Measurements from ENCODE around the gene EPN1. TPM values are rescaled to one million over a fixed set of nuclear protein-coding genes. Genes with fewer than 3 reads are reported as not detected.

Gene EPN1
- total RNA-seq, 2 experiments from 2014 or later, result 39.0 to 40.5 TPM

DNA sequence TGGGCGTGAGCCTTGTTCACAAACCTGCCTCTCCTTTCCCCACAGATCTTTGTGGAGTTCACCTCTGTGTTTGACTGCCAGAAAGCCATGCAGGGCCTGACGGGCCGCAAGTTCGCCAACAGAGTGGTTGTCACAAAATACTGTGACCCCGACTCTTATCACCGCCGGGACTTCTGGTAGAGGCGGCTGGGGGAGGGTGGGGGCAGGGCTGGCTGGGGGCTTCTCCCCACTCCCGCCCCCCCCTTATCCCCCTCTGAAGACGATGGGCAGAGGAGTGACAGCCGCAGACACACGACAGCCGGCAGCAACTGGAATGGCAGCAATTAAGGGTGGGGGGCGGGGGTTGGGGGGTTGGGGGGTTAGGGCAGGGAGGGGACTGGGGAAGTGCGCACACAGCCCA, 1.1 kb upstream of the EPN1 start:
- Mint-ChIP-seq H3K4me1 (ENCODE audit: low read depth) (peaks cover 43% of the 10 kb centered on the region), H3K27ac (peak overlapping the region; percentile 79), H3K9me3 (no peaks in the 10 kb centered on the region), H3K36me3 (ENCODE audit: low read depth) (peaks cover 79% of the 10 kb centered on the region), H3K27me3 (no peaks in the 10 kb centered on the region), H3K4me3 (peak overlapping the region; percentile 49)
- ChIA-PET CTCF (interaction anchor here (1.1 kb wide), 1 partner anchor 30 kb away, joined by 3 read pairs; no protein-coding TSS in a partner anchor), POLR2A (interaction anchor here (1.0 to 1.2 kb wide), 2 partner anchors 10 to 19 kb away, joined by 3 to 4 read pairs; partner anchors contain the start of gene U2AF2)
- peak in 1 of 14 experiments; percentile 27 for DNase-seq
- TF ChIP-seq, protein P1, sequence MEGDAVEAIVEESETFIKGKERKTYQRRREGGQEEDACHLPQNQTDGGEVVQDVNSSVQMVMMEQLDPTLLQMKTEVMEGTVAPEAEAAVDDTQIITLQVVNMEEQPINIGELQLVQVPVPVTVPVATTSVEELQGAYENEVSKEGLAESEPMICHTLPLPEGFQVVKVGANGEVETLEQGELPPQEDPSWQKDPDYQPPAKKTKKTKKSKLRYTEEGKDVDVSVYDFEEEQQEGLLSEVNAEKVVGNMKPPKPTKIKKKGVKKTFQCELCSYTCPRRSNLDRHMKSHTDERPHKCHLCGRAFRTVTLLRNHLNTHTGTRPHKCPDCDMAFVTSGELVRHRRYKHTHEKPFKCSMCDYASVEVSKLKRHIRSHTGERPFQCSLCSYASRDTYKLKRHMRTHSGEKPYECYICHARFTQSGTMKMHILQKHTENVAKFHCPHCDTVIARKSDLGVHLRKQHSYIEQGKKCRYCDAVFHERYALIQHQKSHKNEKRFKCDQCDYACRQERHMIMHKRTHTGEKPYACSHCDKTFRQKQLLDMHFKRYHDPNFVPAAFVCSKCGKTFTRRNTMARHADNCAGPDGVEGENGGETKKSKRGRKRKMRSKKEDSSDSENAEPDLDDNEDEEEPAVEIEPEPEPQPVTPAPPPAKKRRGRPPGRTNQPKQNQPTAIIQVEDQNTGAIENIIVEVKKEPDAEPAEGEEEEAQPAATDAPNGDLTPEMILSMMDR (IDR thresholded peaks at IDR 0.05), result no peak
- no peak for ATAC-seq (ENCODE audit: poor library complexity)
- H3K4me1 ChIP-seq (ENCODE audit: insufficient read depth, low read length), result peaks cover 57% of the 10 kb centered on the region
- intact Hi-C loops (cut with DNase I, micrococcal nuclease), result loop anchor here in 1 of 2 experiments (2.0 to 10.0 kb wide), 2 partner anchors 39 to 641 kb away; partner anchors contain the start of gene ZSCAN5A
- peak overlapping the region in 1 of 2 donors; percentile 89 for H3K27ac ChIP-seq (ENCODE audit: low read depth in 1 of 2, low read length in 2 of 2)
- no peaks in the 10 kb centered on the region for H3K27me3 ChIP-seq (ENCODE audit: control insufficient read depth in 1 of 2, insufficient read depth in 2 of 2, low read length in 2 of 2)
- no peak overlapping the region for H3K4me3 ChIP-seq (ENCODE audit: low read length)
- no peaks in the 10 kb centered on the region for H3K9me3 ChIP-seq (ENCODE audit: control insufficient read depth in 1 of 2, insufficient read depth in 1 of 2, low read length in 2 of 2)
- H3K36me3 ChIP-seq (ENCODE audit: insufficient read depth, low read length), result peaks cover 52% of the 10 kb centered on the region

DNA sequence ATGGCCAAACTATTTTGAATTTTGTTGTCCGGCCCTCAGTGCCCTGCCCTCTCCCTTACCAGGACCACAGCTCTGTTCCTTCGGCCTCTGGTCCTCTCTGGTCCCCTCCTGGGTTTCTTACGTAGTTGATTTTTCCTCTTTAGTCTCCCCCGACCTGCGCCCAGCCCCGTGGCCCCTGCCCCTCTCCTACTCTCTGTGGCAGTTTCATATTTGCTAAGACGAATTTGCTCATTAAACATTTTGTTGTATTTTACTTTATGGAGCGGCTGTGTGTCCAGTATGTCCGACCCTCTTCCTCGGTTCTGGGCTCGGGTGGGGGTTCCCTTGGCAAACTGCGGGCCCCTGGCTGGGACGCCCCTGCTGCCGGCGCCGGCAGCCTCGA, 576 bp upstream of the EPN1 start:
- no peaks in the 10 kb centered on the region for H3K9me3 ChIP-seq (ENCODE audit: control insufficient read depth in 1 of 2, insufficient read depth in 1 of 2, low read length in 2 of 2)
- ATAC-seq (ENCODE audit: poor library complexity) (no peak), DNase-seq (no peak)
- ChIA-PET CTCF (no interaction called here), POLR2A (interaction anchor here (0.7 to 1.2 kb wide), 3 partner anchors 10 to 20 kb away, joined by 3 to 4 read pairs (median 3); partner anchors contain the start of gene U2AF2)
- H3K4me3 ChIP-seq (ENCODE audit: low read length), result peak overlapping the region; percentile 35
- H3K36me3 ChIP-seq (ENCODE audit: insufficient read depth, low read length), result peaks cover 52% of the 10 kb centered on the region
- H3K27me3 Mint-ChIP-seq, result no peaks in the 10 kb centered on the region
- H3K4me3 Mint-ChIP-seq, result peak overlapping the region; percentile 84
- H3K27ac Mint-ChIP-seq, result peak overlapping the region; percentile 90
- H3K36me3 Mint-ChIP-seq (ENCODE audit: low read depth), result peaks cover 79% of the 10 kb centered on the region
- peak overlapping the region; percentile 69 to 89 for H3K27ac ChIP-seq (ENCODE audit: low read depth in 1 of 2, low read length in 2 of 2)
- intact Hi-C loops (cut with DNase I, micrococcal nuclease), result loop anchor here in 1 of 2 experiments (2.0 to 10.0 kb wide), 2 partner anchors 40 to 640 kb away; partner anchors contain the start of gene ZSCAN5A
- no peaks in the 10 kb centered on the region for H3K27me3 ChIP-seq (ENCODE audit: control insufficient read depth in 1 of 2, insufficient read depth in 2 of 2, low read length in 2 of 2)
- H3K9me3 Mint-ChIP-seq, result no peaks in the 10 kb centered on the region
- TF ChIP-seq, protein P1 (IDR thresholded peaks at IDR 0.05), result no peak
- H3K4me1 Mint-ChIP-seq (ENCODE audit: low read depth), result peaks cover 44% of the 10 kb centered on the region
- peaks cover 59% of the 10 kb centered on the region for H3K4me1 ChIP-seq (ENCODE audit: insufficient read depth, low read length)

DNA sequence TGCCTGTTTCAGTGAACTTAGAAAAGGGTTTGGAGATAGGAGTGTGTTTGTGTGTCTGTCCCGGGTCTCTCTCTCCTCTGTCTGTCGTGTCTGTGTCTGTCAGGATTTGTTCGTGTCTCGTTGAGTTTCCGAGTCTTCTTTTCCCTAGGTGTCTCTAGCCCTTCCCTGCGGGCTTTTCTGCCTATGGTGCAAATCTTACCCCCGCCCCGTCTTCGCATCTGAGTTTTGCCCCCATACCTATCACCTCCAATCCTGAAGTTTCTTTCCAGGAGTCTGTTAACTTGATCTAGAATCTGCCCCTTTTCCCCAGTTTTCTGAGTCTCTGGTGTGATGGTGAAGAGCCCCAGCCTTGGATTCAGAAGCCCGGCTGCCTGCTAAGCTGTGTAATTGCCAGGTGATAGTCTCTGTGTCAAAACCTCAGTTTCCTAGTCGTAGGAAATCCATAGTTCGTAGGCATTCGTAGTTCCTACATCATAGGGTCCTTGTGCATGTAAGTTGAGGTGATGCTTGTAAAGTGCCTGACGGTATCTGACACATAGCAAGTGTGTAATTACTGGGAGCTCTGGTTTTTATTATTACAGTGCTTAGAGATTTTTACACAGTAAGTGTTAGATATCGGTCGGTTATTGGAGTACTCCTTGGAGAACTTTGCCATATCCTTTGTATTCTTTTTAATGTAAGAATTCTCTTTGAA, 782 bp downstream of the EPN1 start:
- DNase-seq (no peak), ATAC-seq (ENCODE audit: poor library complexity) (no peak)
- ChIA-PET POLR2A (interaction anchor here (0.7 kb wide), 1 partner anchor 199 kb away, joined by 3 read pairs; no protein-coding TSS in a partner anchor), CTCF (interaction anchor here (0.9 kb wide), 1 partner anchor 28 kb away, joined by 5 read pairs; no protein-coding TSS in a partner anchor)
- peak overlapping the region; percentile 90 for H3K27ac Mint-ChIP-seq
- H3K9me3 ChIP-seq (ENCODE audit: control insufficient read depth in 1 of 2, insufficient read depth in 1 of 2, low read length in 2 of 2), result no peaks in the 10 kb centered on the region
- peaks cover 59% of the 10 kb centered on the region for H3K4me1 ChIP-seq (ENCODE audit: insufficient read depth, low read length)
- intact Hi-C loops (cut with DNase I, micrococcal nuclease), result loop anchor here (1.0 to 10.0 kb wide), 3 partner anchors 21 to 639 kb away; partner anchors contain the start of genes U2AF2 (in 2 of the 2) and ZSCAN5A (in 1 of the 2)
- H3K36me3 ChIP-seq (ENCODE audit: insufficient read depth, low read length), result peaks cover 52% of the 10 kb centered on the region
- peak overlapping the region; percentile 73 for H3K4me3 ChIP-seq (ENCODE audit: low read length)
- peaks cover 79% of the 10 kb centered on the region for H3K36me3 Mint-ChIP-seq (ENCODE audit: low read depth)
- H3K4me3 Mint-ChIP-seq, result peak overlapping the region; percentile 95
- H3K27ac ChIP-seq (ENCODE audit: low read depth in 1 of 2, low read length in 2 of 2), result peak overlapping the region; percentile 62 to 73
- H3K27me3 ChIP-seq (ENCODE audit: control insufficient read depth in 1 of 2, insufficient read depth in 2 of 2, low read length in 2 of 2), result no peaks in the 10 kb centered on the region
- TF ChIP-seq, protein P1 (IDR thresholded peaks at IDR 0.05), result no peak
- no peaks in the 10 kb centered on the region for H3K27me3 Mint-ChIP-seq
- peaks cover 46% of the 10 kb centered on the region for H3K4me1 Mint-ChIP-seq (ENCODE audit: low read depth)
- no peaks in the 10 kb centered on the region for H3K9me3 Mint-ChIP-seq

All from CD4-positive, alpha-beta T cell (primary cell).